ENCODE measurements around the gene ARSH. TPM values are rescaled to one million over a fixed set of nuclear protein-coding genes. Genes with fewer than 3 reads are reported as not detected.
A peak's percentile ranks its signal among the peaks of the same experiment; 100 is the strongest.

ARSH gene
- total RNA-seq, 1 donor from 2014 or later: not detected

DNA sequence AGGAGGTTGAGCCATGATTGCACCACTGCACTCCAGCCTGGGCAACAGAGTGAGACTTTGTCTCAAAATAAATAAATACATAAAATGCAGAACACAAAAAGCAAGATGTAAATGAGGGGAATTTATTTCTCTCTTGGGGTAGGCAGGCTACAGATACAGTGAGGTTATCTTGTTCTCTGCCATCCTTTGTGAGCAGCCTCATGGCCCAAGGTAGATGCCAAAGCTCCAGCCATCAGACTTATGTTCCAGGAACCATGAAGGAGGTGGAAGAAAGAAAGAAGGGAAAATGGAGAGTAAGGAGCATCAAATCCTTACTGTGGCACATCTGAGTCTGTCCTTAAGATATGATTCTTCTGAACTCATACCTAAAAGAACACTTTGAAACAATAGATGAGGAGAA is 11.1 kb downstream of the ARSH start:
- ATAC-seq: no peak
- Histone ChIP-seq H3K4me1 (no peaks in the 10 kb centered on the region), H3K36me3 (no peaks in the 10 kb centered on the region), H3K4me3 (no peak overlapping the region), H3K27me3 (ENCODE audit: low read depth) (no peaks in the 10 kb centered on the region), H3K9me3 (no peaks in the 10 kb centered on the region), H3K27ac (no peak overlapping the region)
- no peak for DNase-seq
- TF ChIP-seq, protein P1, sequence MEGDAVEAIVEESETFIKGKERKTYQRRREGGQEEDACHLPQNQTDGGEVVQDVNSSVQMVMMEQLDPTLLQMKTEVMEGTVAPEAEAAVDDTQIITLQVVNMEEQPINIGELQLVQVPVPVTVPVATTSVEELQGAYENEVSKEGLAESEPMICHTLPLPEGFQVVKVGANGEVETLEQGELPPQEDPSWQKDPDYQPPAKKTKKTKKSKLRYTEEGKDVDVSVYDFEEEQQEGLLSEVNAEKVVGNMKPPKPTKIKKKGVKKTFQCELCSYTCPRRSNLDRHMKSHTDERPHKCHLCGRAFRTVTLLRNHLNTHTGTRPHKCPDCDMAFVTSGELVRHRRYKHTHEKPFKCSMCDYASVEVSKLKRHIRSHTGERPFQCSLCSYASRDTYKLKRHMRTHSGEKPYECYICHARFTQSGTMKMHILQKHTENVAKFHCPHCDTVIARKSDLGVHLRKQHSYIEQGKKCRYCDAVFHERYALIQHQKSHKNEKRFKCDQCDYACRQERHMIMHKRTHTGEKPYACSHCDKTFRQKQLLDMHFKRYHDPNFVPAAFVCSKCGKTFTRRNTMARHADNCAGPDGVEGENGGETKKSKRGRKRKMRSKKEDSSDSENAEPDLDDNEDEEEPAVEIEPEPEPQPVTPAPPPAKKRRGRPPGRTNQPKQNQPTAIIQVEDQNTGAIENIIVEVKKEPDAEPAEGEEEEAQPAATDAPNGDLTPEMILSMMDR (IDR thresholded peaks at IDR 0.05): no peak
- intact Hi-C loops (cut with DNase I): no loop called here

DNA sequence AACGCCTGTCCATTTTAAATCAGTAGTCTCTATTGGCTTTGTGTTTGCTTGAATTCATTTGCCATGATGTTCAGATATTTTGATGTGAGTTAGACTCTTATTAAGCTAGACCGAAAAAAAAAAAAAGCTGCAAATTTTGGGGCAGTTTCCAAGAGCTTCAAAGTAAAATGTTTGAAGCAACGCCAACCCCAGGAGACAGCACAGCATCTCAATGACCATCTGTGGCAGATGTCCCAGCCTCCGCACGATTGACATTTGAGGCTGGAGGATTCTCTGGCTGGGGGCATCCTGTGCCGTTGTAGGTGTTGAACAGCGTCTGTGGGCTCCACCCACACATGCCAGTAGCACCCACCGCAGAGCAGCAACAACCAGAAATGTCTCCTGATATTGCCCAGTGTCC is 17.8 kb downstream of the ARSH start:
- ATAC-seq (no peak), DNase-seq (no peak)
- intact Hi-C loops (cut with DNase I): no loop called here
- H3K36me3 ChIP-seq: no peaks in the 10 kb centered on the region
- no peaks in the 10 kb centered on the region for H3K4me1 ChIP-seq
- H3K27ac ChIP-seq: no peak overlapping the region
- TF ChIP-seq, protein P1 (IDR thresholded peaks at IDR 0.05): no peak
- no peaks in the 10 kb centered on the region for H3K27me3 ChIP-seq (ENCODE audit: low read depth)
- H3K9me3 ChIP-seq: no peaks in the 10 kb centered on the region
- no peak overlapping the region for H3K4me3 ChIP-seq

DNA sequence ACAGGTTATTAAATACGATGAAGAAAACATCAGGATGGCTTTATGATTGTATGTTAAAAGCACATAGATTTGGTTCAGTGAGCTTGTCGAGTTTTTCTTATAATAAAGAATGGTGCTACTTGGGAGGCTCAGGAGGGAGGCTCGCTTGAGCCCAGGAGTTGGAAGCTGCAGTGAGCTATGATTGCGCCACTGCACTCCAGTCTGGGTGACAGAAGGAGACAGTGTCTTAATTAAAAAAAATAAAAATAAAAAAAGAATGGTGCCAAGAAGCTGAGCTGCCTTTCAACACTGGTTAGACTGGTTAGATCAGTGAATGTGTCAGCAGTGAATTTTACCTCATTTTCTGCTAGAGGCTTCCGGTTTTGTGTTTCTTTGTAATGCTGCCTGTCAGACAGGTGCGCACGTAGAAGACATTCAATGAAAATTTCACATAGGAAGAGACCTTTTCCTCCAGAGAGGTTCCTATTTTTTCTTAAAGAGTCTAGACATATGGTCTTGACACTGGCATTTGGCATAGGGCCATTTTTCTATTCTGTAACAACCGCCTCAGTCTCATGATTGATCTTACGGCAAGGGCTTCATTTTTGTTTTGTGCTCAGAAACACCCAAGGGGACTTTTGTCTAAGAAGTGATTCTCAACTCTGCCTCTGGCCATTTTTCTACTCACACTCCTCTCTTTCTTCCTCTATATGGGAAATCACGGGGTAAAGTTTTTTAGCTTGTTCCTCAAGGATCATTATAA is 19.9 kb downstream of the ARSH start:
- no peaks in the 10 kb centered on the region for H3K27me3 ChIP-seq (ENCODE audit: low read depth)
- intact Hi-C loops (cut with DNase I): no loop called here
- H3K4me1 ChIP-seq: no peaks in the 10 kb centered on the region
- no peak overlapping the region for H3K4me3 ChIP-seq
- no peaks in the 10 kb centered on the region for H3K9me3 ChIP-seq
- DNase-seq (no peak), ATAC-seq (peak in 1 of 2 donors; percentile 40)
- no peak overlapping the region for H3K27ac ChIP-seq
- no peaks in the 10 kb centered on the region for H3K36me3 ChIP-seq
- TF ChIP-seq, protein P1 (IDR thresholded peaks at IDR 0.05): no peak

DNA sequence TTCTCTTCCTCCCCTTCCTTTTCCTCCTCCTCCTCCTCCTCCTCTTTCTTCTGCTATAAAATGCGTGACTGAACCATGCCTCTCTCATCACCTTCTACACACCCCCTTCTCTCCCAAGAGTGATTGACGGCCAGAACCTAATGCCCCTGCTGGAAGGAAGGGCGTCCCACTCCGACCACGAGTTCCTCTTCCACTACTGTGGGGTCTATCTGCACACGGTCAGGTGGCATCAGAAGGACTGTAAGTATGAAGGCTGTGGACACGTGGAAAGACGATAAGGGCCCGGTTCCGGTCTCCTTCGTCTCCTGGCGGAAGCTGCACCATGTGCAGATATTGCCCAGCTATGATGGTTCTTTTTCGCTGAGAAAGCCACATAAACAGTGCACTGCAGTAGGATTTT is 22.8 kb downstream of the ARSH start:
- Histone ChIP-seq H3K4me3 (no peak overlapping the region), H3K9me3 (no peaks in the 10 kb centered on the region), H3K4me1 (no peaks in the 10 kb centered on the region), H3K36me3 (no peaks in the 10 kb centered on the region), H3K27me3 (ENCODE audit: low read depth) (no peaks in the 10 kb centered on the region), H3K27ac (no peak overlapping the region)
- DNase-seq: no peak
- intact Hi-C loops (cut with DNase I): no loop called here
- TF ChIP-seq, protein P1 (IDR thresholded peaks at IDR 0.05): no peak
- no peak for ATAC-seq

DNA sequence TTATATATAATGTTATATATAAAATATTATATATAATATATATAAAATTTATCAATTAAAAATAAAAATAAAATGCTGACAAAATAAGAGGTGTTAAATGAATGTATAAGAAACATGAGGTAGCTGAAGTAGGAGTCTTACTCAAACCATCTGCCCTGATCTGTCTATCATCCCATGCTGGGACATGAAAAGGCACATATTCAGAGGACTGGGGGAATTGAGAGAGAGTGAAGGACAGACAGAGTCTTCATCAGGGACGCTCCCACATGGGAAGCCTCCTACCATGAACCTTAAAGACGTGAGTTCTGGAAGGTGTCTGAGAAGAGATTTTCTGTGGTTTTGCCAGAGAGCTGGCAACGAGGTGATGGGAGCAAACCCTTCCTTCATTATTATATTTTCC is 30.9 kb downstream of the ARSH start:
- ATAC-seq (no peak), DNase-seq (no peak)
- Histone ChIP-seq H3K27me3 (ENCODE audit: low read depth) (no peaks in the 10 kb centered on the region), H3K9me3 (no peaks in the 10 kb centered on the region), H3K4me1 (no peaks in the 10 kb centered on the region), H3K36me3 (no peaks in the 10 kb centered on the region), H3K4me3 (no peak overlapping the region), H3K27ac (no peak overlapping the region)
- TF ChIP-seq, protein P1 (IDR thresholded peaks at IDR 0.05): no peak
- intact Hi-C loops (cut with DNase I): no loop called here
